Measurements from ENCODE around the gene SPARC.

GRCh38 chr5:151612689-151613427 lies 73.9 kb downstream of the SPARC start:
- TF ChIP-seq EZH2 (IDR thresholded peaks at IDR 0.05) (no peak), POLR2AphosphoS5 (IDR thresholded peaks at IDR 0.05; ENCODE audit: borderline replicate concordance, low read depth, low read length) (no peak)

All from SK-N-MC (cell line).